DND-41 (cell line): ENCODE measurements around the gene DUSP7.

Source experiments
- EZH2 ChIP-seq: IDR thresholded peaks from 3 replicates; pipeline ENCODE4 v1.6.1; 2012; ENCODE audit warnings: borderline replicate concordance, low read depth, mild to moderate bottlenecking, moderate library complexity, low read length, inconsistent platforms; ENCODE audit not compliant: severe bottlenecking
- TF ChIP-seq, protein P1 (sequence below): IDR thresholded peaks from 2 replicates; pipeline ENCODE4 v1.5.1; 2012; ENCODE audit warnings: borderline replicate concordance, low read length, moderate library complexity, mild to moderate bottlenecking; ENCODE audit not compliant: poor library complexity, severe bottlenecking; ENCODE audit errors: extremely low read depth

DNA sequence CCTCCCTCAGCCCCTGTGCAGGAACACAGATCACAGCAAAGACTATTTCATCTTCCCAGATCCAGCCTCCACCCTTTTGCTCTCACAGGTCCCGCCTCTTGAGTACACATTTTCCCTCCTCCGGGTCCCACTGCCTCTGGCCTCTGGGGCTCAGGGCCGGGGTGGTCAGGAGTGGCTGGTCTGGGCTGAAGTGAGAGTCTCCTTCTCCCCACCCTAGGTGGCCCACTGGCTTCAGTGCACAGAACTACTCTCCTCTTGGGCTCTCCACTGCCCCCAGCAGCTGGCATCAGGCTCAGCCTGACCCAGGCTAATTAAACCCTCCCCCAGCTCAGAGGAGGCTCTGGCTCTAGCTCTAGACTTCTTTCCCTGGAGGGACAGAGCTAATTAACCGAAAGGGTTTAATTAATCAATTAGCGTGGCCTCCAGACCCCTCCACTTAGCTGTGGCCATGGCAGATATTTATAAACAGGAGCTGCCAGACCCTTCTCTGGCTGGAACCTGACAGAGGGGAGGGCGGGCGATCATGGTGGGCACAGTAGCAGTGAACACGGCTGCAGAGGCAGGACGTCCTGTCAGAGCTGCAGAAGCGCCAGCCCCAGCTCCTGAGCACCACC, 15.1 kb downstream of the DUSP7 start:
- TF ChIP-seq, protein P1, sequence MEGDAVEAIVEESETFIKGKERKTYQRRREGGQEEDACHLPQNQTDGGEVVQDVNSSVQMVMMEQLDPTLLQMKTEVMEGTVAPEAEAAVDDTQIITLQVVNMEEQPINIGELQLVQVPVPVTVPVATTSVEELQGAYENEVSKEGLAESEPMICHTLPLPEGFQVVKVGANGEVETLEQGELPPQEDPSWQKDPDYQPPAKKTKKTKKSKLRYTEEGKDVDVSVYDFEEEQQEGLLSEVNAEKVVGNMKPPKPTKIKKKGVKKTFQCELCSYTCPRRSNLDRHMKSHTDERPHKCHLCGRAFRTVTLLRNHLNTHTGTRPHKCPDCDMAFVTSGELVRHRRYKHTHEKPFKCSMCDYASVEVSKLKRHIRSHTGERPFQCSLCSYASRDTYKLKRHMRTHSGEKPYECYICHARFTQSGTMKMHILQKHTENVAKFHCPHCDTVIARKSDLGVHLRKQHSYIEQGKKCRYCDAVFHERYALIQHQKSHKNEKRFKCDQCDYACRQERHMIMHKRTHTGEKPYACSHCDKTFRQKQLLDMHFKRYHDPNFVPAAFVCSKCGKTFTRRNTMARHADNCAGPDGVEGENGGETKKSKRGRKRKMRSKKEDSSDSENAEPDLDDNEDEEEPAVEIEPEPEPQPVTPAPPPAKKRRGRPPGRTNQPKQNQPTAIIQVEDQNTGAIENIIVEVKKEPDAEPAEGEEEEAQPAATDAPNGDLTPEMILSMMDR, result no peak
- no peak for TF ChIP-seq EZH2
